Measurements from ENCODE around the gene PYCR2. TPM values are rescaled to one million over a fixed set of nuclear protein-coding genes. Genes with fewer than 3 reads are reported as not detected.

PYCR2 gene
- total and polyA plus RNA-seq, 2 donors (not counting 1 experiment from before 2014, with no cell fraction given) = 28.6 to 32.4 TPM

GRCh38 chr1:225949041-225949440 lies 25.0 kb upstream of the PYCR2 start:
- Histone ChIP-seq H3K4me2 (ENCODE audit: extremely low read depth, insufficient read depth, low read length) (no peak overlapping the region), H3K27ac (ENCODE audit: insufficient read depth, low read length) (no peak overlapping the region), H3K9me3 (ENCODE audit: control insufficient read depth, insufficient read depth, low read depth, low read length) (no peaks in the 10 kb centered on the region), H4K20me1 (ENCODE audit: control insufficient read depth, extremely low read depth, insufficient read depth, low read length) (no peaks in the 10 kb centered on the region), H3K4me1 (ENCODE audit: control insufficient read depth, extremely low read depth, insufficient read depth, low read length) (no peaks in the 10 kb centered on the region), H3K36me3 (ENCODE audit: control insufficient read depth, insufficient read depth, low read length) (no peaks in the 10 kb centered on the region), H2AFZ (ENCODE audit: low read length) (no peak overlapping the region), H3K27me3 (ENCODE audit: control insufficient read depth, insufficient read depth, low read length) (peaks cover 11% of the 10 kb centered on the region), H3K79me2 (ENCODE audit: control insufficient read depth, insufficient read depth, low read length) (no peaks in the 10 kb centered on the region), H3K4me3 (replicated peaks in 1 of 4; ENCODE audit: control extremely low read depth in 1 of 4, insufficient read depth in 1 of 4, low read depth in 3 of 4, low read length in 4 of 4) (no peak overlapping the region), H3K9ac (ENCODE audit: insufficient read depth, low read length) (no peak overlapping the region)
- DNase-seq (ENCODE audit: low read depth in 2 of 2) = no peak
- no peak for TF ChIP-seq EZH2 (IDR thresholded peaks at IDR 0.05; ENCODE audit: low read length, missing control alignments)
- no peak for TF ChIP-seq CTCF (conservative IDR thresholded peaks at IDR 0.05 in 1 of 2, IDR thresholded peaks at IDR 0.05 in 1 of 2; ENCODE audit: low read depth in 1 of 2, low read length in 2 of 2)

GRCh38 chr1:225946803-225947202 lies 22.8 kb upstream of the PYCR2 start:
- Histone ChIP-seq H3K27me3 (ENCODE audit: control insufficient read depth, insufficient read depth, low read length) (peaks cover 11% of the 10 kb centered on the region), H3K9me3 (ENCODE audit: control insufficient read depth, insufficient read depth, low read depth, low read length) (no peaks in the 10 kb centered on the region), H3K9ac (ENCODE audit: insufficient read depth, low read length) (no peak overlapping the region), H3K27ac (ENCODE audit: insufficient read depth, low read length) (no peak overlapping the region), H3K4me1 (ENCODE audit: control insufficient read depth, extremely low read depth, insufficient read depth, low read length) (no peaks in the 10 kb centered on the region), H3K36me3 (ENCODE audit: control insufficient read depth, insufficient read depth, low read length) (no peaks in the 10 kb centered on the region), H4K20me1 (ENCODE audit: control insufficient read depth, extremely low read depth, insufficient read depth, low read length) (no peaks in the 10 kb centered on the region), H3K4me3 (replicated peaks in 1 of 4; ENCODE audit: control extremely low read depth in 1 of 4, insufficient read depth in 1 of 4, low read depth in 3 of 4, low read length in 4 of 4) (no peak overlapping the region), H3K79me2 (ENCODE audit: control insufficient read depth, insufficient read depth, low read length) (no peaks in the 10 kb centered on the region), H3K4me2 (ENCODE audit: extremely low read depth, insufficient read depth, low read length) (no peak overlapping the region), H2AFZ (ENCODE audit: low read length) (no peak overlapping the region)
- TF ChIP-seq CTCF (conservative IDR thresholded peaks at IDR 0.05 in 1 of 2, IDR thresholded peaks at IDR 0.05 in 1 of 2; ENCODE audit: low read depth in 1 of 2, low read length in 2 of 2) (no peak), EZH2 (IDR thresholded peaks at IDR 0.05; ENCODE audit: low read length, missing control alignments) (no peak)
- DNase-seq (ENCODE audit: low read depth in 2 of 2) = no peak

GRCh38 chr1:225946082-225946620 lies 22.1 kb upstream of the PYCR2 start:
- Histone ChIP-seq H3K27me3 (ENCODE audit: control insufficient read depth, insufficient read depth, low read length) (peaks cover 11% of the 10 kb centered on the region), H2AFZ (ENCODE audit: low read length) (no peak overlapping the region), H3K4me2 (ENCODE audit: extremely low read depth, insufficient read depth, low read length) (no peak overlapping the region), H3K36me3 (ENCODE audit: control insufficient read depth, insufficient read depth, low read length) (no peaks in the 10 kb centered on the region), H3K9me3 (ENCODE audit: control insufficient read depth, insufficient read depth, low read depth, low read length) (no peaks in the 10 kb centered on the region), H3K79me2 (ENCODE audit: control insufficient read depth, insufficient read depth, low read length) (no peaks in the 10 kb centered on the region), H3K27ac (ENCODE audit: insufficient read depth, low read length) (no peak overlapping the region), H3K4me1 (ENCODE audit: control insufficient read depth, extremely low read depth, insufficient read depth, low read length) (no peaks in the 10 kb centered on the region), H3K4me3 (replicated peaks in 1 of 4; ENCODE audit: control extremely low read depth in 1 of 4, insufficient read depth in 1 of 4, low read depth in 3 of 4, low read length in 4 of 4) (no peak overlapping the region), H4K20me1 (ENCODE audit: control insufficient read depth, extremely low read depth, insufficient read depth, low read length) (no peaks in the 10 kb centered on the region), H3K9ac (ENCODE audit: insufficient read depth, low read length) (no peak overlapping the region)
- TF ChIP-seq EZH2 (IDR thresholded peaks at IDR 0.05; ENCODE audit: low read length, missing control alignments) (no peak), CTCF (conservative IDR thresholded peaks at IDR 0.05 in 1 of 2, IDR thresholded peaks at IDR 0.05 in 1 of 2; ENCODE audit: low read depth in 1 of 2, low read length in 2 of 2) (no peak)
- no peak for DNase-seq (ENCODE audit: low read depth in 2 of 2)

Measured in fibroblast of lung (primary cell).